CD1c-positive myeloid dendritic cell (primary cell): ENCODE results near the gene ABHD17A.
"Not testable (repeated sequence)": the region's sequence is repeated elsewhere in the genome, so short reads cannot be mapped to it uniquely, and the experiment has no call there.

Experiments
- DNase-seq: peaks from one replicate; pipeline ENCODE4 v3.0.0-alpha.2; 2016; ENCODE audit errors: extremely low spot score

ABHD17A gene

DNA sequence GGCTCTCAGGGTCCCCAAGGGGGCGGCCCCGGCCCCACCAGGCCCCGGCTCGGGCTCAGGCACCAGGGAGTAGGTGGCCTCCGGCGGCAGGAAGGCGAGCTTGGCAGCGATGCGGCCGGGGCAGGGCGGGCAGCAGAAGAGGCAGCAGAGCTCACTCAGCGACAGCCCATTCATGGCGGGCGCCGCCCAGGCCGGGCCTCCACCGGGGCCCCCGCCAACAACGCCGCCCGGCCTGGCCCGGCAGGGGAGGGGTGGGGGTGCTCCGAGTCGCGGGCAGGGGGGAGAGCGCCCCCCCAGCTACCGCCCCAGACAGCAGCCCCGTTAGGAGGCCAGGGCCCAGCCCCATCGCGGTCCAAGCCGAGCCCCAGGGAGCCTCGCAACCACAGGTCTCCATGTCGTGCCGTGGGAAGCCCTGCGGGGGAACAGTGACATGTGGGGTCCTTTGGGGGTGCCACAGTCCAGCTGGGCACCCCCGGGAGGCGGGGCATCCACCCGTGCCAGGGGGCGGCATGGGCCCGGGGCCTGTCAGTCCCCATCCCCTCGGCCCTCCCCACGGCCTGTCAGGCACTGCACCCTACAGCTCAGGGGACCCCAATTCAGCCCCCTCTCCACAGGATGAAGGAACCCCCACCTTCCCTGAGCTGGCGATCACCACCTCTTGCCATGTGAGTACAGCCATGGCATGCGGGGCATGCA, 3.8 kb downstream of the ABHD17A start:
- not testable (repeated sequence) for DNase-seq

GRCh38 chr19:1880611-1881392, 4.5 kb downstream of the ABHD17A start:
- no peak for DNase-seq

DNA sequence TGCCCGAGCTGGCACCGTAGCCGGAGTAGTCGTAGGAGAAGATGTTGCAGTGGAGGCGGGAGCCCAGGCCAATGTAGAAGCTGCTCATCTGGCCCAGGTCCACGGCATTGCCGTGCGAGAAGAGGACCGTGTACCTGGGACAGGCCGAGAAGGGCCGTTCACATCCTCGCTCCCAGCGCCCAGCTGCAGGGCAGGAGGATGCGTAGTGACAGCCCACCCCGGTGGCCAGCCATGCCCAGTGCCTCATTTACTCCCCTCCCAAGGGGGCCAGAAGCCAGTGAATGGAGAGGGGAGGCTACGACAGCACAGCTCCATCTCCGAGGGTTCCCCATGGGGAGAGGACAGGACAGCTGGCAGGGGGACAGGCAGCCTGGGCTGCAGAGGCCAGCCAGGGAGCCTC, 5.3 kb downstream of the ABHD17A start:
- DNase-seq: not testable (repeated sequence)

GRCh38 chr19:1878583-1878982, 6.7 kb downstream of the ABHD17A start:
- not testable (repeated sequence) for DNase-seq

GRCh38 chr19:1877280-1877660, 8.0 kb downstream of the ABHD17A start:
- not testable (repeated sequence) for DNase-seq

- not testable (repeated sequence) for DNase-seq
These were observed 8.6 kb downstream of the ABHD17A start for GRCh38 chr19:1876496-1877279.

- peak; percentile 96 for DNase-seq
These were observed 9.4 kb downstream of the ABHD17A start for GRCh38 chr19:1875646-1876495.

GRCh38 chr19:1875265-1875645, 10.0 kb downstream of the ABHD17A start:
- DNase-seq: not testable (repeated sequence)

DNA sequence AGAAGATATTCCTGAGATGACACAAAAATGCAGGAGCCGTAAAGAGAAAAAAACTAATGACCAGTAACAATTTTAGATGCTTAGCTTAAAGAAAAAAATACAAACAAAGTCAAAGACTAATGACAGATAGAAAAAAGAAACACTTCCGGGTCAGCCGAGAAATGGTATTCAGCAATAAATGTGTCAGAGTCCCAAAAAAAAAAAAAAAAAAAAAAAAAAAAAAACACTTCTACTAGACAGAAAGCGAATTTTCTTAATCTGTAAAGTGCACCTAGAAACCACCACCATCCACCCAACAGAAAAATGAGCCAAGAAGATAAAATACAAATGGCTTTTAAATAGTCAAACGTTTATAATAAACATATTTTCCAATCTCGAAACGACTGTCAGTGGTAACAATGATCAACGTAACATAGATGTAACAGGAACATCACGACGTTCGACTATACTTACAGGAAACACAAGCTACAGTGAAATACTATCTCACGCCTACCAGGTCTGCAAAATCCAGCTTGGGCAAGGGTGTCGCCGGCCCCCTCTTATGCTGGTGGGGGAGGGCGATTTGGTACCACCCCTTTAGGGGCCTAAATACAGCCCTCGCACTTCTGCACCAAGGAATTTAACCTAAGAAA, 10.6 kb downstream of the ABHD17A start:
- peak; percentile 63 for DNase-seq

GRCh38 chr19:1873524-1874473, 11.5 kb downstream of the ABHD17A start:
- DNase-seq: no peak

DNA sequence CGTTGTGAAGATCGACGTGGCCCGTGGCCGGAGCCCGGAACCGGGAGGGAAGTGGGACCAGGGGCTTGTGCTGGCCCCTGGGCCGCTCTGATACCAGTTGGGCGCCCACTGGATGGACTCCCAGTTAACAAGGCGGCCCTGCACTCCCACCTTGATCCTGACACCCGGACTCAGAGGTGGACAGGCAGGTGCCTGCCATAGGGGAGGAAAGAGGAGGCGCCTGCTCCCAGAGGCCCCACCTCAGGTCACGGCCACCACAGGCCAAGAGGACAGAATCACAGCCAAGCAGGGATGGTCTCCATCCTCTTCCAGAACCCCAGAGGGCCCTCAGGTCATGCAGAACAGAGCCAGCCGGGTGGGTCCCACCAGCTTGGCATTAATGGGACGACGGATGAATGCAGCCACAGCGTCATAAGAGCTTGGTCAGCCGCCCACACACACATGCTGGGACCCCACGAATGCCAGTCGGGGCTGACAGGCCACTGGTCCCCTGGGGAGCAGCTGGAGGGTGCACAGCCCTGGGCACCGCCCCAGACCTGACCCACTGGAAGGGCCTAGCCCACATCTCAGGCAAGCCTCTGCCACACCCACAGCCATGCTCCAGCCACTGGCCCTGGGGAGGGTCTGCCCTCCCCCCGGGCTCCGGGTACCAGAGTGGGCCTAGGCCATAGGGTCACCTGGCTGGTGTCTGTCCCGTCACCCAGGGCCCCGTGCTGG, 12.3 kb downstream of the ABHD17A start:
- no peak for DNase-seq

GRCh38 chr19:1871630-1872029, 13.7 kb downstream of the ABHD17A start:
- no peak for DNase-seq

DNA sequence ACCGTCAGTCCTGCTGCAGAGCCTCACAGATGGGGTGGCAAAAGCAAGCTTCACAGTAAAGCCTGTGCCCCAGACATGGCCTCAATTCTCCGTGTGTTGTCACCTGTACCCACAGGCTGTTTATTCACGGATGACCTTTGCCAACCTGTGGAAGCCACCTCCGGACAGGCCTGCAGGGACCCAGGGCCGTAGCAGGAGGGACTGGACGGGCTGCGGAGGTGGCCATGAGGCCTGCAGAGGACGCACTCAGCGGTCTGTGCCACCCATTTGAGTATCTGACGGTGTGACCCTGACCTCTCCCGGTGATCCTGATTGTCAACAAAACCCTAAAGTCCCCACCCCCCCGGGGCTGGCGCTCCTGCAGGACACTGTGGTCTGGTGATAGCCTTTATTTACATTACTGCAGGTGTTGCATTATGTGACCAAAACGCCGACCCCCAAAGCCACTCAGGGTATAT, 14.1 kb downstream of the ABHD17A start:
- no peak for DNase-seq

- DNase-seq: no peak
These were observed 16.3 kb downstream of the ABHD17A start for GRCh38 chr19:1868971-1869370.

- no peak for DNase-seq
These were observed 18.0 kb downstream of the ABHD17A start for GRCh38 chr19:1867349-1867724.

DNA sequence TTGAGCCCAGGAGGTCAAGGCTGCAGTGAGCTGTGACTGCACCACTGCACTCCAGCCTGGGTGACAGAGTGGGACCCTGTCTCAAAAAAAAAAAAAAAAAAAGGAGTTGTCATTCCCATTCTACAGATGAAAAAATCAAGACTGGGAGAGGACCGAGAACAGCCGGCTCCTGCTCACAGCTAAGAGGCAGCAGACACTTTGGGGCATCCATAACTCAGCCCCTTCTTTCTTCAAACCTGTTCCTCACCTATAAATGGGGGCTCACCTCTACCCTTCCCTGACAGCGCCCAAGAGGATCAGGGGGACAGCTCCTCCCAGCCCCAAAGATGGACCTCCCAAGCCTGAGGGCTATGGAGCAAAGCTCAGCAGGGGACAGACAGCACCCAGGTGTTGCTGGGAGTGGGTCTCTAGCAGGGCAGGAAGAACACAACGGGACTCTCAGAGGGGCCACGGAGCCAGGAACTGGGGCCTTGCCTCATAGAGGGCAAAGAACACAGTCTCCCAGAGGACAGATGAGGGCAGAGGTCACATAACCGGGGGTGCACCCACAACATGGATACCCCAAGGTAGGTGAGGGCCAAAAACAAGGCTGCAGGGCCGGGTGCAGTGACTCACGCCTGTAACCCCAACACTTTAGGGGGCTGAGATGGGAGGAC, 18.5 kb downstream of the ABHD17A start:
- DNase-seq: no peak

DNA sequence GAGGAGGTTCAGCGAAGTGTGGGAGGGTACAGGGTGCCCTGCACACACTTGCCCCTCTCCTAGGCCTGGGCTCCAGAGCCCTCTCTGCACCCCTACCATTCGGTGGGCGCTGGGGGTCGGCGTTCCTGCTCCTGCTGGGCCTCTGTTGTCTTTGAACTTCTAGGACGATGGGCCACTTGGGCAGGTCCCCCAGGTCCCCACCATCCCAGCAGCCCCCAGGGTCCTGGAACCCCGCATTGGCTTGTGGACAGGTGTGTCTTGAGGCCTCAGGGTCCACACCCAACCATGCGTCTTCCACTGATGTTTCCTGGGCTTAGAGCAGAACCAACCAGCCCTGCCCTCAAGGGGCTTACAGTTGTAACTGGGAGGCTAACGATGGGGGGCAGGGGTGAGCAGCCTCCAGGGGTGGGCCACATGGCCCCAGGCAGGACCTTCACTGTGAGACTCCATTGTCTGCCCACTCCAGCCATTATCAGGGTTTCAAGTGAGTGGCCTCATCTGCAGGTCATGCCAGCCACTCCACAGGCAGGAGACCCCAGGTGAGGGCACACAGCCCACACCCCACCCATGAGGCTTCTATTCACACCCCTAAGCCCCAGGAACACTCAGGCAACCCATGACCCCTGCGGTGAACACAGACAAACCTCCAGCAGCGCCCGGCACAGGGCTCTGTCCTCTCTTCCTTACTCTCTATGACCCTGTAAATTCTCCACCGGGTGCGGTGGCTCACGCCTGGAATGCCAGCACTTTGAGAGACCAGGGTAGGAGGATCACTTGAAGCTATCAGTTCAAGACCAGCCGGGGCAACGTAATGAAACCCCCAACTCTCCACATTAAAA, 19.9 kb downstream of the ABHD17A start:
- DNase-seq: no peak
